RWPE2 (cell line): ENCODE results near the gene AUNIP.
A peak's percentile ranks its signal among the peaks of the same experiment; 100 is the strongest.

Experiments used
- ATAC-seq: fragments of 200-7000 bp; cut with Tn5 transposase; 3 replicates; pipeline ENCODE4 v1.9.1; 2021; ENCODE audit warnings: low read depth
- DNase-seq: peaks from one replicate; pipeline ENCODE4 v3.0.0-alpha.2; 2020; ENCODE audit warnings: low spot score
- H3K27ac ChIP-seq: fragments of 450-650 bp; 2 replicates; pipeline ENCODE4 v1.5.1; 2017; ENCODE audit warnings: mild to moderate bottlenecking; ENCODE audit not compliant: poor library complexity, severe bottlenecking
- H3K27me3 ChIP-seq: fragments of 250-450 bp; sonication (Bioruptor Pico); 2 replicates; pipeline ENCODE4 v1.5.1; 2021; ENCODE audit warnings: mild to moderate bottlenecking, moderate library complexity; ENCODE audit not compliant: insufficient read depth, poor library complexity, severe bottlenecking
- H3K36me3 ChIP-seq: fragments of 250-450 bp; sonication (Bioruptor Pico); 2 replicates; pipeline ENCODE4 v1.5.1; 2020; ENCODE audit warnings: low read depth, mild to moderate bottlenecking, moderate library complexity
- H3K4me1 ChIP-seq: fragments of 250-450 bp; sonication (Bioruptor Pico); 2 replicates; pipeline ENCODE4 v1.5.1; 2021; ENCODE audit warnings: mild to moderate bottlenecking, moderate library complexity; ENCODE audit not compliant: insufficient read depth, poor library complexity, severe bottlenecking
- H3K4me3 ChIP-seq: fragments of 250-450 bp; sonication (Bioruptor Pico); 2 replicates; pipeline ENCODE4 v1.5.1; 2021; ENCODE audit warnings: mild to moderate bottlenecking, moderate library complexity; ENCODE audit not compliant: severe bottlenecking
- H3K9me3 ChIP-seq: fragments of 250-450 bp; sonication (Bioruptor Pico); 2 replicates; pipeline ENCODE4 v1.5.1; 2021; ENCODE audit warnings: mild to moderate bottlenecking, moderate library complexity; ENCODE audit not compliant: severe bottlenecking
- CTCF ChIP-seq: fragments of 450-650 bp; IDR thresholded peaks from one replicate; pipeline ENCODE4 v1.5.1; 2017; ENCODE audit warnings: mild to moderate bottlenecking, moderate library complexity; ENCODE audit not compliant: poor library complexity, severe bottlenecking

Gene AUNIP

GRCh38 chr1:25811384-25812082 lies 47.7 kb downstream of the AUNIP start:
- ATAC-seq (no peak), DNase-seq (no peak)
- no peaks in the 10 kb centered on the region for H3K9me3 ChIP-seq
- peaks cover 11% of the 10 kb centered on the region; the same call in 1 of the 2 replicates for H3K36me3 ChIP-seq
- no peak overlapping the region for H3K27ac ChIP-seq
- no peaks in the 10 kb centered on the region for H3K27me3 ChIP-seq
- TF ChIP-seq CTCF, result no peak
- H3K4me1 ChIP-seq, result no peaks in the 10 kb centered on the region
- no peak overlapping the region for H3K4me3 ChIP-seq

DNA sequence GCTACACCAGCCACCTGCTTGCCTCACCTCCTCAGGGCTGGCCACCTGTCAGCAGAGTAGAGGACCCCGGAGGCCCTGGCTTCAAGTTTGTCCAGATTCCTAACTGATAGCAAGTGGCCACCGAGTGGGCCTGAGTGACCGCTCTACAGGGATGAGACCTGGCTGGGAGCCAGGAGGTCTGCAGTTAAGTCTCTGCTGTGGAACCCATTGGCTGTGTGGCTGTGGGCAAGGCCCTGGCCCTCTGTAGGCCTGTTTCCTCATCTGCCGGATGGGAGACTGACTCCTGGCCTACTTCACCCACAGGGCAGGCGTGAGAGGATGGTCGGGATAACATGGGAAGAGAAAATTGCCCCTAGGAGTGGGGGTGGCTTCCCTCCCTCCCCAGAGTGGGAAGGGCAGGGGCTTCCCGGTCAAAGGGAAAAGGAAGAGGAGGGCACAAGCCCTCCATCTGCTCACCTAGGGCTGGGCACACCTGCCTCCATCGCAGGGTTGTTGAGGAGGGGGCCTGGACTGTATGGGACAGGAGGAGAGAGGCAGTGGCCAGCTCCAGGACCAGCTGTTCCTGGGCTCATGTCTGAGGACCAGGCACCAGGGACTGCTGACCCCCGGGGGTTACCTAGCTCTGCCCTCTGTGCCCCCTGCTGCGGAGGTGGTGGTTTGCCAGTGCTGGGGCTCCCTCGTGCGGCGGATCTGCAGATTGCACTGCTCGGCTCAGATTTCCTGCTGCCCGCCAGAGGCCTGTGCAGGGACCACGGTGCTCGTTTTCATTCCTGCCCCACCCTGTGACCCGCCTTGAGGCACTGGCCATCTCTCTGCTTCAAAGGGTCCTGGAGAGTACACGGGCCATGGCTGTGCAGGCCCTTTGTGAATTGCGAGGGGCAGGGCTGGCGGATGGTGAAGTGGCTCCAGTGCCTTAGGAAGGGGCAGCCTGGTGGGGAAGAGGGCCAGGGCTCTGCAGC lies 48.6 kb downstream of the AUNIP start:
- Histone ChIP-seq H3K36me3 (peaks cover 15% of the 10 kb centered on the region; the same call in 1 of the 2 replicates), H3K27me3 (no peaks in the 10 kb centered on the region), H3K4me1 (no peaks in the 10 kb centered on the region), H3K4me3 (no peak overlapping the region), H3K9me3 (no peaks in the 10 kb centered on the region), H3K27ac (no peak overlapping the region)
- DNase-seq (no peak), ATAC-seq (peak; percentile 67)
- peak; percentile 93 for TF ChIP-seq CTCF

GRCh38 chr1:25809929-25810328 lies 49.3 kb downstream of the AUNIP start:
- DNase-seq, result no peak
- no peaks in the 10 kb centered on the region for H3K4me1 ChIP-seq
- TF ChIP-seq CTCF, result no peak
- H3K9me3 ChIP-seq, result no peaks in the 10 kb centered on the region
- no peak overlapping the region for H3K4me3 ChIP-seq
- no peak overlapping the region for H3K27ac ChIP-seq
- H3K36me3 ChIP-seq, result peaks cover 21% of the 10 kb centered on the region; the same call in 1 of the 2 replicates
- H3K27me3 ChIP-seq, result no peaks in the 10 kb centered on the region
- no peak for ATAC-seq

GRCh38 chr1:25809283-25809926 lies 49.9 kb downstream of the AUNIP start:
- no peak for DNase-seq
- H3K36me3 ChIP-seq, result peaks cover 24% of the 10 kb centered on the region; the same call in 1 of the 2 replicates

More at GRCh38 chr1:25809283-25809926, 49.9 kb downstream of the AUNIP start:
- no peak for ATAC-seq
- Histone ChIP-seq H3K4me1 (no peaks in the 10 kb centered on the region), H3K9me3 (no peaks in the 10 kb centered on the region), H3K4me3 (no peak overlapping the region), H3K27ac (no peak overlapping the region), H3K27me3 (no peaks in the 10 kb centered on the region)
- TF ChIP-seq CTCF, result no peak
